Renal cortex interstitium (tissue), 15 donors: ENCODE measurements around the gene OTOR. TPM values are rescaled to one million over a fixed set of nuclear protein-coding genes. Genes with fewer than 3 reads are reported as not detected.
A peak's percentile ranks its signal among the peaks of the same experiment; 100 is the strongest.

ENCODE experiments used
- DNase-seq, 11 donors: peaks; one replicate each; pipeline ENCODE4 v3.0.0-alpha.2; 2013; ENCODE audit warnings: low read depth in 9 of 11, low spot score in 4 of 11; ENCODE audit errors: extremely low read depth in 1 of 11
- long read RNA-seq, 16 experiments: transcript quantifications; one replicate each; lab custom pipeline, GENCODE V29; 2026
- polyA plus RNA-seq, 3 donors: library from polyadenylated mRNA; unstranded; fragments of 120-200 nt; gene quantifications; one replicate each; pipeline ENCODE4 v1.2.1, GENCODE V29; 2013; ENCODE audit not compliant: insufficient read length in 3 of 3

OTOR gene, protein sequence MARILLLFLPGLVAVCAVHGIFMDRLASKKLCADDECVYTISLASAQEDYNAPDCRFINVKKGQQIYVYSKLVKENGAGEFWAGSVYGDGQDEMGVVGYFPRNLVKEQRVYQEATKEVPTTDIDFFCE
- under 1 TPM in 2 of 3 donors, not detected in 1; 0.14 to 0.20 TPM for polyA plus RNA-seq
- long read RNA-seq, donor 1, result 0 reads
- long read RNA-seq, donor 2, result 0 reads
- long read RNA-seq, donor 3, result 0 reads
- long read RNA-seq, donor 4, result 0 reads
- long read RNA-seq, donor 5, result 0 reads
- long read RNA-seq, donor 6, result 0 reads
- long read RNA-seq, donor 7, result 0 reads
- long read RNA-seq, donor 8, result 0 reads
- long read RNA-seq, donor 9, result 0 reads
- long read RNA-seq, donor 10, result 0 reads
- long read RNA-seq, donor 11, result 0 reads
- long read RNA-seq, donor 12, result 0 reads
- long read RNA-seq, donor 13, result 0 reads
- long read RNA-seq, donor 14, result 0 reads
- long read RNA-seq, donor 15, result 0 reads
- long read RNA-seq, donor 16, result 0 reads

DNA sequence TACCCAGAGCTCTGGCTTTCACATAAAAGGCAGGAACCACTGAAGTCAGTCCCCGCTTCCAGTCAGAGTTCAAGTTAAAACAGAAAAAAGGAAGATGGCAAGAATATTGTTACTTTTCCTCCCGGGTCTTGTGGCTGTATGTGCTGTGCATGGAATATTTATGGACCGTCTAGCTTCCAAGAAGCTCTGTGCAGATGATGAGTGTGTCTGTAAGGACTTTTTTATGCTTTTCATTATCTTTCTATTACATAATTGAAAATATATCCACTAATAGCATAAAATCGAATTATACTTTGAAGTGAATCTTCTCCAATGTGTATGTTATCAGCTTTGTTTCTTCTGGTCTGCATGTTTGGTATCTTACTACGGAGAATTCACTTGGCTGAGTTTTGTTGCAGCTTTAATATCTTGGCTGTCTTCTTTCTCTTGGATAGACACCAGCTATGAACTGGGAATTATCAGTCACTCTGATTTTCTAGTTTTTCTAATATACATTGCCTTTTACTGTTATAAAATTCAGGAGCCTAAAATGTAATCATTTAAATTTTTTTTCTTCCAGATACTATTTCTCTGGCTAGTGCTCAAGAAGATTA, at the start of gene OTOR:
Gene OTOR (plus strand): TSS at position 51 of the 593 bp plus-strand sequence. CDS start 44 bp downstream, at position 95.
- no peak for DNase-seq

DNA sequence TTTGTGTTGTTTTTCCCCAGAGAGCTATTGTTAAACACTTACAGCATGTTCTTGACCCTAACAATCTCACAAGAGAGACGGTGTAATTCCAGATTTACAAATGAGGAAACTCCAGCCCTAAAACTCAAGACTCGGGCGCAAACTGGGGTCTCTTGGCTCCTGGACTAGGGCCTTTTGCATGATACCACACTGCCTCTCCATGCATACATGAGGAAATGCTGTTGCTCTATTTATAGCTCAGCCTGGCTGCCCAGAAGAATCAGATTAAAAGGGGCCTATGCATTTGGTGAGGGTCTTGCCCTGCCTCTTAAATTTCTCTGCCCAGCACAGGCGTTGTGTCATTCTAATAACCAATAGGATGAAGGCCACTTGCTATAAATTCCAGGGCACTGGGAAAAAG, 48.9 kb upstream of the OTOR start:
- DNase-seq, result no peak

DNA sequence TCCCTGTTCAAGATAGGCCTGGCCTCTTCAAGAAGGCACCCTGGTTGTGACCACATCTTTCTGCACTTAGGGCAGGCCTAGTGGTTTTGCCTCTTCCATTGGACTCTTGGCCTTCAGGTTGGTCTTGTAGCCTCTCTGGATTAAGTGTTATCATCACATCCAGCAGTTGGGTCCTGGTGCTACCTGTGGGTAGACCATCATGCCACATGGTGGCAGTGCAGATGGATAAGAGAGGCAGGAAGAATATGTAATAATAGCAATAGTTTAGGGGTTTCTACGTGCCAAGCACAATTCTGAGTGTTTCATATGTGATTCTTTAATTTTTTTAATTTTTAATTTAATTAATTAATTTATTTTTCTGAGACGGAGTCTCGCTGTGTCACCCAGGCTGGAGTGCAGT, 46.9 kb upstream of the OTOR start:
- no peak for DNase-seq

DNA sequence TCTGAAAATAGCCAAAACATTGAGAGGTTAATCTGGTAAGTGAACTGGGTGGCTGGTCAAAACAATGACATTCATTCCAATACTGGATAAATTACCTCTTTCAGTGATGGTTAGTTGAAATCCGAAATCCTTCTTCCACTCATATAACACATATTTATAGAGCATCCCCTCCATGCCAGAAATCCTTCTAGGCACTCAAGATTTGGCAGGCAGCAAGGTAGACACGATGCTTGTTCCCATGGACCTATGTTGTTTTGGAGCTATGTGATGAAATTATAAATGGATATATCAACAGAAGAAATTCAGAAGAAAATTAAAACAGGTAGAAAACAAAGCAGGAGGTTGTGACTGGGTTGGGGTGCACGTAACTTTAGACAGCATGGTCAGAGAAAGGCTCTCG, 44.6 kb upstream of the OTOR start:
- DNase-seq, result no peak

DNA sequence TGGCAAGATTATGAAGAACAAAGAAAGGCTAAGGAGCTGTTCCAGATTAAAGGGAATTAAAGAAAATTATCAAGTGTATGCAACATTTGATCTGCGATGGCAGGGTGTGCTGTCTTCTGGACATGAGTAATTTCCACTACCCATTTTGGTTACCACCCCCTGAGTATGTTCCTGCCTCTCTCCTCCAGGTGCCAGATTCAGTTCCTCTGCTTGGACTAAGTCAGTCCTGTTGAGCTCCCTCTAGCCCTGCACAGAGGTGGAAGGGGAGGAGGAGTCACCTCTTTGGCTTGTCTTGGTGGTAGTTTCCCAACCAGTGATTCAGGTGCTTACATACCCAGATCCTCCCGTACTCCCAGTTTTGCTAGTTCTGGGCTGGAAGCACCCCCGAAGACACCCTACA, 40.5 kb upstream of the OTOR start:
- DNase-seq, result no peak

DNA sequence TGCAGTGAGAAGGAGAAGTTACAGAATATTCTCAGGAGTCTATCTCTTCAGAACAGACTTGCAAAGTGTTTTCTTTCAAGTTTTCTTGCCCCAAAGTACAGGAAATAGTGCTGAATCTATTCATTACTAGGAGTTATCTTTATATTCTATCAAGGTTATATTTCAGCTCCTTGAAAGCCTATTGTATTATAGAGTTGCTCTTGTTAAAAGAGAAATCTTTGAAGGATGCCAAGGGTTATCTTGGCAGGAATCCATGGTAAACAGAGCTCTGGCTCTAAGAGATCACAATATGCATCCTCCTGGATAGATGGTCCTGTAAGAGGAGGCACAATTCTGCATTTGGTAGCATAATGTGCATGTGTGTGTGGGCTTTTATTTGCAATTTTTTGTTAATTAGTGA, 39.6 kb upstream of the OTOR start:
- DNase-seq, result no peak

DNA sequence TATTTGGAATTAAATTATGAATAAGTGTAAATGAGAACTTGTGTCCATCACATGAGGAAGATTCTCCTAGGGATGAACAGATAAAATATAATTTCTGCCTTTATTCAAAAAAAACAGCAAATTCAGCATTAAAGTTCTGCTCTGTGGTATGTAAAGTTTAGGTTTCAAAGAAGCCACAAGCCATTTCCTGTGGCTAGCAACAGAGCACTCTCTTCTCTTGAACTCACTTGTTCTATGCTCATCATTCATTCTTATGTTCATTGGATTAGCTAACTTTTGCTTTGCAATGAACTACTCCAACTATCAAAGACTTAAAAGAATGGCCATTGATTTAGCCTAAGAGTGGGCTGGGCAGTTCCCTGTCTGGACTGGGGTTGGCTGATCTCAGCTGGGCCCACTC, 39.1 kb upstream of the OTOR start:
- DNase-seq, result no peak

DNA sequence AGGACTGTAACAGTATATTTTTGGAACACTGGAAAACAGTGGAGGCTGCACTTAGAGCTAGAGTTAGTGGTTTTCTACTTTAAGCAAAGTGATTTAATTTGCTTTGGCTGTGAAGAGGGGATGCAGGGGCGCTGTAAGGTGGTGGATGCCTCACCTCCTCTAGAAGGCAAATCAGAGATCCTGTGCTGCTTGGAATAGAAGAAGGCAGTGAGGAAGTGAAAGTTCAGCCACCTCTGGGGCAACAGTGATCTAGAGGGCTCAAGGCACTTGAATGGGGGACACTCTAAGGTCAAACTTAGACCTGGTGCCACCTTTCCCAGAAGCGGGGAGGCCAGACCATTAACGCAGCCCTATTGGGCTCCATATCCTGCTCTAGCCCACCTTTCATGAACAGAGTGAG, 37.4 kb upstream of the OTOR start:
- no peak for DNase-seq

DNA sequence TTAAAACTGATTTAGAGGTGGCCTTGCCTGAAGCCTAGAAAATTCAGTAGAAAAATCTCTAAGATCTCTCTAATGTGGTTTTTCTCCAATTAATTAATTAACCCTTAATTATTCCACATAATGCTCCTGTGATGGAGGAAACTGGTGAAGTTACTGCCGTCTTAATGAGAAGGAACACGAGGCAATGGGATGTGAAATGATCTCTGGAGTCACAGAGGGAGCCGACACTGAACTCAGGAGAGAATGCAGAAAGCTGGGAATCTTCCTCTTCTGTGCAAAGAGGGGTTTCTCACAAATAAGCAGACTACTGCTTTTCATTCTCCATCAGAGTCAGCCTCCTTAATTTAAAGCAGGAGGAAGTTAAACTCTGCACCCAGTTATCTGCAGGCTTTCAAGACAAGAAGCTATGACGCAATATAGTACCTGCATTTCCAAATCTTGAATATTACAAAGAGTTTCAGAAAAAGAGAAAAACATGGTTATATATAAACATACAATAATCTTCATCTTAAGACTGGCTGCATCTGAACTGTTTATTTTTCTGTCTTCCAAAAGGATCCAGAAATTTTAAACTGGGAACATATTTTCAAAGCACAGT, 36.4 kb upstream of the OTOR start:
- no peak for DNase-seq

DNA sequence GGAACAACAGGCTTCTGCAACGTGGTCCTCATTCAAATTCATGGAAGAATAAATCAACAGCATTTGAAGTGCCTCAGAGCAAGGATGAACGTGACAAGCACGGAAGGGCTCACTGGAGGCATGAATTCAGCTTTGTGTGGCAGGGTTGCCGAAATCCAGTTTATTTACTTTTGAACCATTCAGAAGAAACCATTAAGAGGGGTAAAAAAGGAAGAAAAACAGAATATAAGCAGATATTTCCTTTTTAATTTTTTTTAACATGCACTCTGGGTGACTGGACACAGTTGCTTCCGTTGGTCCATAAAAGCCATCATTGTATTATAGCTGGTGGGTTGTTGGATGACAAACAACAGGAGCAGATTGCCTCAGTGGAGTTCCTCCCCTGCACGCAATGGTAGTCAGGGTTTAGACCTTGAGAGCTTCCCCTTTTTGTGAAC, 35.6 kb upstream of the OTOR start:
- no peak for DNase-seq

DNA sequence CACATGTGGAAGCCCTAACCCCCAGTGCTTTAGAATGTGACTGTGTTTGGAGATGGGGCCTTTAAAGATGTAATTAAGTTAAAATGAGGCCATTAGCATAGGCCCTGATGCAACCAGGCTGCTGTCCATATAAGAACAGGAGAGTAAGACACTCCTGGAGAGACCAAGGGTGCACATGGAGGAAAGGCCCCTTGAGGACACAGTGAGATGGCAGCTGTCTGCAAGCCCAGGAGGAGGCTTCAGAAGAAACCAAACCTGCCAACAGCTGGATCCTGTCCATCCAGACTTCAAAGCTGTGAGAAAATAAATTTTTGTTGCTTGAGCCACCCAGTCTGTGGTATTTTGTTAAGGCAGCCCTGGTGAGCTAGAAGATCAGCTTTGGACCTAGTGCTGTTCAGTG, 35.1 kb upstream of the OTOR start:
- DNase-seq, result no peak

DNA sequence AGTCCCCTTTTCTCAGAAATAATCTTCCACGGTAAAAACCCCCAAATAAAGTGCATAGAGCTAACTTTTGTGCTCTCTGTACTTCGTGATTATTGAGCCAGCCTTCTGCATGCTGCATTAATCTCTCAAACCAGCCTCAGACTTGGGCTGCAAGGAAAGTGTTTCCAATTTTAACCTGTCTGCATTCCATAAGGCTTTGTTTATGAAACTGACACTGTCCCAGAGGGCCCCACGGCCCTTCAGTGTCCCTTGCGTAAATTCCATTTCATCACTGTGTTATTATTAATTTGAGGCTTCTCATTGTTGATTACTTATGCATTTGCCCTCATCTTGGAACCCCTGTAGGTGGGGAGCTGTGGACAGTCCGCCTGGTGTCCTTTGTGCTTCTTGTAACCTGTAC, 33.9 kb upstream of the OTOR start:
- no peak for DNase-seq

DNA sequence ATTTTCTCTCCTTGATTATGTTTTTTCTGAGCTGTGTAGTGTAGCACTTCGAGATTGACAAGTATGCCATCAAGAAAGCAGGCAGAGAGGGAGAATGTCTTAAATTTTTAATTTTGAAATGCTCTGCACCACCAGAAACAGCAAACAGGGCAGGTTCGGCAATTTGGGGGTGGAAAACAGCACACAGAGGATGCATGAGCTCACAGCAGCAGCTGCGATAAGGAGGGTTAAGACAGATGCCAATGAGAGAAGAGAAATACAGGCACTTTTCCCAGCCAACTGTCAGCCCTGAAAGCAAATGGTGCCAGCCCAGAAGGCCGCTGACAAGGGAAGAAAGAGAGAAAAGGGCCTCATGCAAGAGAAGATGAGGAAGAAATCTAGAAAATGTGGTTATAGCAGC, 33.4 kb upstream of the OTOR start:
- DNase-seq, result no peak

DNA sequence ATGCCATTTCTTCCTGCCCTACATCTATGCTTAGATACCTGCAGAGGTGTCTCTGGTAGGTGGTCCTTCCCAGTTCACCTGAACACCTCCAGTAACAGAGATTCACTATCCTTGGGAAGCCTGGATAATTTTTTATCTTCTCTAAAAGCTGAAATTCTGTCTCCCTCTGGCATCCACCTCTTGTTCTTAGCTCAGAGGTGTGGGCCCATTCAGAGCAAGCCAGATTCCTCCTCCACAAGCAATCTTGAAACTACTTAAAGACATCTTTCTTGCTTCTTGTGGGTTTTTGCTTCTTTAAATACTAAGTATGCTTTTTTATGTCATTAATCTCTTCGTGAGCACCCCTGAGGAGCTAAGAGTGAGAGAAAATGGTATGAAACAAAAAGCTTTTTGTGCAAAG, 28.7 kb upstream of the OTOR start:
- no peak for DNase-seq

DNA sequence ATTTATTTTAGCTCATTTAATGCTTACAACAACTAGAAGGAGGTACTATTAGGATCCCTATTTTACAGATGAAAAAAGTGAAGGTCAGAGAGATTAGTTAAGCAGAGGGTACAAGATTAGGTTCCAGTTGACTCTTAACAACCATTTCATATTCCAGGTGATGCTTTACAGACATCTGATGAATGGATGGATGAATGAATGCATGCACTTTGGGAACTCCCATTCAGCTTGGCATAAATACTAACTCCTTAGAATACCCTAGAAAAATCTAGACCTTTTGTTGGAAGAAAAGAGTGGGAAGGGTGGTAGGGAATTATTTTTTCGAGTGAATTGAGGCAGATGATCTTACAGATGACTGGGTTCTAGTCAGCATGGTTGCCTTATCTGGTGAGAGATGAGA, 19.1 kb upstream of the OTOR start:
- DNase-seq, result no peak

DNA sequence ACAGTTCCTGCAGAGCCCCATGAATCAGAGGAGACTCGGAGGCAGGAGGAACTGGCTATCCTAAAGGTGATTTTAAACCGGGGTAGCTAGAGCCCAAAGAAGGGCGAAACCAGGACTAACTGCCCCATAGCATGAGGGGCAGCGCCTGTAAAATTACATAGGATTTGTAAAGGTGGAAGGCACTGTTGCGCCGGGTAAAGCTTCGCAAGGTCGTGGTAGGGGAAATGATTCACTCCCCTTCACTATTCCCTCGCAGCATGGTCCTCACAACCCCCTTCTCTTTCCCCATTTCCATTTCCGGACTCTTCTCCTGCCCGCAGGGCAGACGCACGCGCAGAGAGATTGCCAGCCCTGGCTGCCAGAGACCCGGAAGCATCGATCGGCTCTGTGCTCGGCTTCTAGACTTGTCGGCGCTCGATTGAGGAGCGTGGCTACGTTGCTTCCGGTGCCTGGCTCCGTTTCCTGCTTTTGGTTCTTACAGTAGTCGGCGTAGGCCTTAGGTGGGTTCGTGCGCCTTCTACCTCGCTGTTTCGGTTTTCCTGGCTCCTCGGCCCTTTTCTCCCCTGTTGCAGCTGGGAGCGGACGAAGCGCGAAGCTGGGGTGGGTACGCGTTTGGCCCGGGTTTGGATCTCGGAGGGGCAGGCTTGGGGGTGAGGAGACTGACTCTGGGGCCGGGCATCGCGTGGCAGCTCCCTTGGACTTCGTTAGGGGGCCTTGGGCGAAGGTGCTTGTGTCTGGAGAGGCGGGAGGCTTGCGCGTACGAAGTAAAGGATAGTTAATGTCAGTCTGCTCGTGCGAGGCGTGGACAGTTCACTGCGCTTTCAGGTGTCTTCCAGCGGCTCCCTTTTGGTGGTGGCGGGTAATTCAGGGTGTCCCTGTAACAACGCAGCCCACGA, 18.3 kb upstream of the OTOR start, which contains the start of gene SNRPB2:
Gene SNRPB2 (plus strand): TSS at position 462 of the 896 bp plus-strand sequence. CDS start 1,677 bp downstream, outside the sequence.
- DNase-seq, result peak; percentile 80 to 96 (median 89)

DNA sequence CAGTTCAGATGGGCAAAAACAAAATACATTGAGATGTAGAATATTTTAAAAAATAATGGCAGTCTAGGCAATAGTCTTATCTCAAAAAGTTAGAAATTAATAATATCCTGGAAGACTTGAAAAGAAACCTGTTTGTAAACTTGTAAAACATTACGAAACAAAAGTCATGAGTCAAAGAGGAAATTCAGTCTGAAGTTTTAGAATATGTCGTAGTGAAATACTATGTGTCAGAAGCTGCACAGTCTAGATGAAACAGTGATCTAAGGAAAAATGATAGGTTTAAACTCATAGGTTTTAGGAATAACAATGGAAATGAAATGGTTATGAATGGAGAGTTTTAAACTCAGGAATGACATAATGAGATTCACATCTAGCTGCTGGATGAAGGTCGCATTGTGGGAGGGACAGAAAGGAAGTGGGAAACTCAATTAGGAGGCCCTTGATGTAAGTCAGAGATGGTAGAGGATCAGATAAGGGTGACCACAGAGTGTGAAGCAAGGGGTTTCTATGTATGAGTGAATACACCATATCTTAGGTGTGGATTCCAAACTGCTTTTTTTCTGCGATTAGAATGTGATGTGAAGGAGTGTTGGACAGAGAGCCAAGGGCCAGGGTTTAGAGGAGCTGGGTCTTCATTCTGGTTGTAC, 15.5 kb upstream of the OTOR start:
- DNase-seq, result no peak

DNA sequence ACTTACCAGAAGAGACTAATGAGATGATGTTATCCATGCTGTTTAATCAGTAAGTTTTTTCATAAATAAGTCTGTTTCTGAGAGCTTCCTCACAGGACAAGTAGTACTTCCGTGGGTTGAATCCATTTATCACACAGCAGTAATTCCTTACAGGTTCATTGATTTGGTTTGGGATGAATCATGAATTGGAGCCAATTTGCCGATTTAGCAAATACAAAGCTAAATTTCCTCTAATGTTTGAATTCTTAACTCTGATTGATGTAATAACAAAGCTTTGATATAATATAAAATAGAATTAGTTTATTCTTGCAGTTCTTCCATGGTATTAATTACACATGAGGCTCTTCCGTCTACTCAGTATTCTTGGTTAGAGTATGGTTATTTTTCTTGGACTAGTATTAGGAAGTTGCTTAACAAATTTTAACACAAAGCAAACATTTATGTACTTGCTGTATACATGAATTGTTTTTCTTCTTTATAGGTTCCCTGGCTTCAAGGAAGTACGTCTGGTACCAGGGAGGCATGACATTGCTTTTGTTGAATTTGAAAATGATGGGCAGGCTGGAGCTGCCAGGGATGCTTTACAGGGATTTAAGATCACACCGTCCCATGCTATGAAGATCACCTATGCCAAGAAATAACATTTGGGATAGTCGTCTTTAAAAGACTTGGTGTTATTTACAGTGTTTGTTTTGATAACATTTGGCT, 7.6 kb upstream of the OTOR start:
- no peak for DNase-seq
